Measurements from ENCODE around the gene PSMD1.

Gene PSMD1

DNA sequence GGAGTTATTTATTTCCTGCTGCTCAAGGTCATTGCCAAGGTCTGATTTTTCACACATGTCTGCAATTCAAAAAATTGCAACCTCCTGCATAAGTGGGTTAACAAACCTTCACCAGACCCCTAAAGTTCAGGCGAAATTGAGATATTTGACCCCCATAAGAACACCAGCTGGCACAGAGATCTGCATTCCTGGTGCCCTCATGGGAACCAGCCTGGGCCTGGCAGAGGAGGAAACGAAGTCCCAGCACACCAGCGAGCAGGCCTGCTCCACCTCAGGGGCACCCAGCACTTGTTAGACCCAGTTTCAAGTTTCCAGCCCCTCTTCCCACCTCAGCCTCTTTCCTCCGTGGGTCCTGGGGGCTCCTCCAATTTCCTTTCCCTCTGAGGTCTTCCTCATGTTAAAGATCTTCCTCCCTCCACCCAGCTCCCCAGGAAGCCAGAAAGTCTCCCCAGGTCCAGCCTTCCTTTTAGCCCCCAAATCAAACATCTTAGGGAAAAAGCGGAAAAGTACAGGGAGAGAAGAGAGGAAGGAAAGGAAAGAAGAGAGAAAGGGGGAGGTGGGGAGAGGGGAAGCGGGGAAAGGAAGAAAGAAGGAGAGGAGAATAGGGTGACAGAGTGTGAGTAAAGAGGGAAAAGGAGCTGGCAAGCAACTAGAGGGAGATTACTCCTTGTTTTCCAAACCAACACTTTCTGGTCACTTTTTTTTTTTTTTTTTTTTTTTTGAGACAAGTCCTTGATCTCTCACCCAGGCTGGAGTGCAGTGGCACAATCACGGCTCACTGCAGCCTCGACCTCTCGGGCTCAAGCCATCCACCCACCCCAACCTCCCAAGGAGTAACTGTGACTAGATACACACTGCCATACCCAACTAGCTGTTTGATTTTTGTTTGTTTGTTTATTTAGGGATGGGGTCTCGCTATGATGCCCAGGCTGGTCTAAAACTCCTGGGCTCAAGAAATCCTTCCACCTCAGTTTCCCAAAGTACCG, 23.2 kb upstream of the PSMD1 start:
- Histone ChIP-seq H3K9me3 (ENCODE audit: control insufficient read depth, low read length) (no peaks in the 10 kb centered on the region), H3K36me3 (ENCODE audit: control insufficient read depth, insufficient read depth, low read length) (no peaks in the 10 kb centered on the region), H3K4me2 (ENCODE audit: low read length) (no peak overlapping the region), H3K9ac (no peak overlapping the region), H3K79me2 (no peaks in the 10 kb centered on the region), H3K27me3 (ENCODE audit: control insufficient read depth, insufficient read depth, low read length) (no peaks in the 10 kb centered on the region), H3K27ac (no peak overlapping the region), H3K4me1 (no peaks in the 10 kb centered on the region), H3K4me3 (ENCODE audit: low read depth, low read length) (no peak overlapping the region), H2AFZ (no peak overlapping the region)
- TF ChIP-seq, protein P1, sequence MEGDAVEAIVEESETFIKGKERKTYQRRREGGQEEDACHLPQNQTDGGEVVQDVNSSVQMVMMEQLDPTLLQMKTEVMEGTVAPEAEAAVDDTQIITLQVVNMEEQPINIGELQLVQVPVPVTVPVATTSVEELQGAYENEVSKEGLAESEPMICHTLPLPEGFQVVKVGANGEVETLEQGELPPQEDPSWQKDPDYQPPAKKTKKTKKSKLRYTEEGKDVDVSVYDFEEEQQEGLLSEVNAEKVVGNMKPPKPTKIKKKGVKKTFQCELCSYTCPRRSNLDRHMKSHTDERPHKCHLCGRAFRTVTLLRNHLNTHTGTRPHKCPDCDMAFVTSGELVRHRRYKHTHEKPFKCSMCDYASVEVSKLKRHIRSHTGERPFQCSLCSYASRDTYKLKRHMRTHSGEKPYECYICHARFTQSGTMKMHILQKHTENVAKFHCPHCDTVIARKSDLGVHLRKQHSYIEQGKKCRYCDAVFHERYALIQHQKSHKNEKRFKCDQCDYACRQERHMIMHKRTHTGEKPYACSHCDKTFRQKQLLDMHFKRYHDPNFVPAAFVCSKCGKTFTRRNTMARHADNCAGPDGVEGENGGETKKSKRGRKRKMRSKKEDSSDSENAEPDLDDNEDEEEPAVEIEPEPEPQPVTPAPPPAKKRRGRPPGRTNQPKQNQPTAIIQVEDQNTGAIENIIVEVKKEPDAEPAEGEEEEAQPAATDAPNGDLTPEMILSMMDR (IDR thresholded peaks at IDR 0.05): no peak

DNA sequence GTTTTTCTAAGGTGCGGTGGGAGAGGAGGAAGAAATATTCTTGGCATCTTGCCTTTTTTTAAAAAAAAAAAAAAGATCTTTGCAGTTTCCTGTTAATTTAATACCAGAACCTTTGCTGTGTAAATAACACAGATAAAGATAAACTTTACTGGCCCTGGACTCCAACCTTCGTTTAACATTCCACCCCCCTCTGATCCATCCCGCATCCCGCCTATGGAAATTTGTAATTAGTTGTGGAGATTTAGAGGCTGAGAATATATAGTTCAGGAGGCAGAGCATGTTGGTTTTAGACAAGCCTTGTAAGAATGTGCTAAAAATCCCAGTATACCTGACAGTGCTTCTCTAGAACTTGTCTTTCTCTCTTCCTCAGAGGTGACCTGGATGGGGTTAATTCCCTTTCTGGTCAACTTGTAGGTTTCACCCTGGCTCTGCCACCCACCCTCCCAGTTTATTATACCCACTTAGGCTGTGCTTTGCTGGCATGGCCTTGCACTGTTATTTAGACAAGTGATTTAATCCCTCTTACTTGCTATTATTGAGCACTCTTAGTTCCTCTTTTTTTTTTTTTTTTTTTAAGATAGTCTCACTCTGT, 22.3 kb upstream of the PSMD1 start:
- Histone ChIP-seq H3K27ac (no peak overlapping the region), H3K4me2 (ENCODE audit: low read length) (no peak overlapping the region), H2AFZ (no peak overlapping the region), H3K4me1 (no peaks in the 10 kb centered on the region), H3K79me2 (no peaks in the 10 kb centered on the region), H3K9ac (no peak overlapping the region), H3K27me3 (ENCODE audit: control insufficient read depth, insufficient read depth, low read length) (no peaks in the 10 kb centered on the region), H3K4me3 (ENCODE audit: low read depth, low read length) (no peak overlapping the region), H3K9me3 (ENCODE audit: control insufficient read depth, low read length) (no peaks in the 10 kb centered on the region), H3K36me3 (ENCODE audit: control insufficient read depth, insufficient read depth, low read length) (no peaks in the 10 kb centered on the region)
- TF ChIP-seq, protein P1 (IDR thresholded peaks at IDR 0.05): no peak

DNA sequence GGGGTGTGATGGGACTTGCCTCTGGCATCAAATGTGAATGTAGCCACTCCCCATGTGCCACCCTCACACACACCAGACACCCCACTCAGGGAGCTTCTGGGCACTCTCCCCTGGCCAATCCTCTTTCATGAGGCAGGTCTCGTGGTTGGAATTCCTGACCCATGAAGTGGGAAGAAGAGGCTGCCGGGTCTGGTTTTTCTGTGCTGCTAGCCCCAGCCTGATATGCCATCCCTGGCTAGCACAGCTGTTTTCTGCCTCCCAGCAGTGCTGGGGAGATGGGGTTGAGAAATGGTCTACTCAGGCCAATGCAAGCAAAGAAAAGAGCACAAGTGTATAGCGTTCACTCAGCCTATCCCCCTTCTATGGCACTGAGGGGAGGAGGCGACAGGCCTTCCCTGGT, 20.5 kb upstream of the PSMD1 start:
- H3K36me3 ChIP-seq (ENCODE audit: control insufficient read depth, insufficient read depth, low read length): no peaks in the 10 kb centered on the region
- H3K4me1 ChIP-seq: no peaks in the 10 kb centered on the region
- no peak overlapping the region for H3K27ac ChIP-seq
- H3K4me3 ChIP-seq (ENCODE audit: low read depth, low read length): no peak overlapping the region
- H3K27me3 ChIP-seq (ENCODE audit: control insufficient read depth, insufficient read depth, low read length): no peaks in the 10 kb centered on the region
- no peak overlapping the region for H3K4me2 ChIP-seq (ENCODE audit: low read length)
- H3K9me3 ChIP-seq (ENCODE audit: control insufficient read depth, low read length): no peaks in the 10 kb centered on the region
- H3K9ac ChIP-seq: no peak overlapping the region
- no peaks in the 10 kb centered on the region for H3K79me2 ChIP-seq
- TF ChIP-seq, protein P1 (IDR thresholded peaks at IDR 0.05): no peak
- H2AFZ ChIP-seq: no peak overlapping the region

- Histone ChIP-seq H3K4me2 (ENCODE audit: low read length) (no peak overlapping the region), H2AFZ (no peak overlapping the region), H3K36me3 (ENCODE audit: control insufficient read depth, insufficient read depth, low read length) (no peaks in the 10 kb centered on the region), H3K79me2 (no peaks in the 10 kb centered on the region), H3K4me3 (ENCODE audit: low read depth, low read length) (no peak overlapping the region), H3K4me1 (no peaks in the 10 kb centered on the region), H3K27ac (no peak overlapping the region), H3K9me3 (ENCODE audit: control insufficient read depth, low read length) (no peaks in the 10 kb centered on the region), H3K27me3 (ENCODE audit: control insufficient read depth, insufficient read depth, low read length) (no peaks in the 10 kb centered on the region), H3K9ac (no peak overlapping the region)
- TF ChIP-seq, protein P1 (IDR thresholded peaks at IDR 0.05): no peak
These were observed 20.0 kb upstream of the PSMD1 start for GRCh38 chr2:231036578-231037106.

All from parathyroid adenoma (tissue), 2 donors.